Hepatocyte (in vitro differentiated cells): Measurements from ENCODE around the gene MMP15.

ENCODE experiments used
- EZH2 ChIP-seq: fragments of 200-600 bp; sonication (generic); IDR thresholded peaks from 2 replicates; pipeline ENCODE4 v1.6.1; 2016; ENCODE audit warnings: antibody characterized with exemption, mild to moderate bottlenecking, borderline replicate concordance
- TF ChIP-seq, protein P1 (sequence below): fragments of 200-600 bp; sonication (generic); IDR thresholded peaks from 2 replicates; pipeline ENCODE4 v1.5.1; 2016; ENCODE audit warnings: antibody characterized with exemption, mild to moderate bottlenecking; ENCODE audit not compliant: poor library complexity

DNA sequence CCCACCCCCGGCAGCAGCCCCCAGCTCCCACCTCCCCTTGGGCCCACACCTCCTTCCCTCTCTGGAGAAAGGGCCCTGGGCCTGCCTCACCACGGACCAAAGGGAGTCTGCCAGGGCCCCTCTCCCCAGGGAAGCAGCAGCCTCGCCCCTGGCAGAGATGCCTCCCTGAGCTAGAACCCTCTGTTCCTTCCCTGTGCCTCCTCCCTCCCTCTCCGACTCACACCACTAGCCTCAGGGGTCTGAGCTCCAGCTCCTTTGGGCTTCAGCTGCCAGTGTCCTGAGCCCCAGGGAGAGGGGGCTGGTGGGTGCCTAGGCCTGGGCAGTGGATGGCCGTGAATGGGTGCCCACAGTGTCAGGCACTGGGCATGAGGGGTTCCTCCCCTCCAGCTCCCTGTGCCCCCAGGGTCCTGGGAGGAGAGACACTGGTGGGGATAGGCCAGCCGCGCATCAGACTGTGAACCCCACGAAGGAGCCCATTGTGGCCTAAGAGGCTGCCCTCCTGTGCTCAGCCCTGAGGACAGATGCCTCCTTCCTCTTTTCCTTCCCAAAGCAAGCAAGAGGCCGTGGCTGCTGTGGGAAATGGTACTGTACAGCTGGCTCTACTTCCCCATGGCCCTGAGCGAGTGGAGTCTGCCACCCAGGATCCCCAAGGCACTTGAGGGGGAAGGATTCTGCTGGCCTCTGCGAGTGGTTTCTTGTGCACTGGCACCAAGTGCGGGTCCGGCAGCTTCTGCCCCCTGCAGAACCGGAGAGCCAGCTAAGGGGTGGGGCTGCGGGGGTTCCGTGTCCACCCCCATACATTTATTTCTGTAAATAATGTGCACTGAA, 20.7 kb downstream of the MMP15 start:
- TF ChIP-seq EZH2, result no peak
- TF ChIP-seq, protein P1, sequence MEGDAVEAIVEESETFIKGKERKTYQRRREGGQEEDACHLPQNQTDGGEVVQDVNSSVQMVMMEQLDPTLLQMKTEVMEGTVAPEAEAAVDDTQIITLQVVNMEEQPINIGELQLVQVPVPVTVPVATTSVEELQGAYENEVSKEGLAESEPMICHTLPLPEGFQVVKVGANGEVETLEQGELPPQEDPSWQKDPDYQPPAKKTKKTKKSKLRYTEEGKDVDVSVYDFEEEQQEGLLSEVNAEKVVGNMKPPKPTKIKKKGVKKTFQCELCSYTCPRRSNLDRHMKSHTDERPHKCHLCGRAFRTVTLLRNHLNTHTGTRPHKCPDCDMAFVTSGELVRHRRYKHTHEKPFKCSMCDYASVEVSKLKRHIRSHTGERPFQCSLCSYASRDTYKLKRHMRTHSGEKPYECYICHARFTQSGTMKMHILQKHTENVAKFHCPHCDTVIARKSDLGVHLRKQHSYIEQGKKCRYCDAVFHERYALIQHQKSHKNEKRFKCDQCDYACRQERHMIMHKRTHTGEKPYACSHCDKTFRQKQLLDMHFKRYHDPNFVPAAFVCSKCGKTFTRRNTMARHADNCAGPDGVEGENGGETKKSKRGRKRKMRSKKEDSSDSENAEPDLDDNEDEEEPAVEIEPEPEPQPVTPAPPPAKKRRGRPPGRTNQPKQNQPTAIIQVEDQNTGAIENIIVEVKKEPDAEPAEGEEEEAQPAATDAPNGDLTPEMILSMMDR, result no peak
